GM21381 (cell line): ENCODE measurements around the gene P2RY11.

Experiments
- ATAC-seq: cut with Tn5 transposase; IDR thresholded peaks from one replicate; pipeline ENCODE4 v1.9.1; 2021; ENCODE audit warnings: mild to moderate bottlenecking, moderate library complexity; ENCODE audit not compliant: unreplicated experiment

P2RY11 gene

DNA sequence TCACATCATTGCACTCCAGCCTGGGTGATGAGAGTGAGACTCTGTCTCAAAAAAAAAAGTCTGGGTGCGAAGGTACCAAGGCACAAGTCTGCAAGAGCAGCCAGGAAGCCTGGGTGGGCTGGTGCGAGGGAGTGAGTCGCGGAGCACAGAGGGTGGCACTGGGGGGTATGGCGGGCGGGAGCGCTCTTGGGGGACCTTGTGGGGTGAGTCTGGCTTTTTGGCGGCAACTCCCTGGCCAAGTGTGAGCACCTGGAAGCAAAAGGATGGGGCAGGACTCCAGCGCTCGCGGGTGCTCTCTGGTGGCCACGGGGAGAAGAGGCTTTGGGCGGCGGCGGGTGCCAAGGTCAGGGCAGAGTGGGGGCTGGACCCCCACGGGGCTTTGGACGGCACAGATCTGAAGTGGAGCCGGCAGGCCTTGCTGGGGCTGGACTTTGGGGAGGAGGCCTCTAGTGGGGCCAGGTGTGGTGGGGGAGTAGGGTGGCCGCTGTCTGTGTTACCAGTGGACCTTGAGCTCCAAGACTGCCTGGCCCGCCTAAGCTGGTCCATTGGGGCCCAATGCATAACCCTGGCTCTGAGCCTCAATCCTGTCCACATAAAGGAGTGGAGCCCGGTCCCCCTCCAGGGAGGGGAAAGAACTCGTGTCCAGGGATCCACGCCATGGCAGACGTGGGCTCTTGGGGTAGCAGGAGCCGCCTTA lies 1.6 kb downstream of the P2RY11 start:
- no peak for ATAC-seq

- ATAC-seq = no peak
Measured at GRCh38 chr19:10113592-10113963, 2.1 kb downstream of the P2RY11 start.

DNA sequence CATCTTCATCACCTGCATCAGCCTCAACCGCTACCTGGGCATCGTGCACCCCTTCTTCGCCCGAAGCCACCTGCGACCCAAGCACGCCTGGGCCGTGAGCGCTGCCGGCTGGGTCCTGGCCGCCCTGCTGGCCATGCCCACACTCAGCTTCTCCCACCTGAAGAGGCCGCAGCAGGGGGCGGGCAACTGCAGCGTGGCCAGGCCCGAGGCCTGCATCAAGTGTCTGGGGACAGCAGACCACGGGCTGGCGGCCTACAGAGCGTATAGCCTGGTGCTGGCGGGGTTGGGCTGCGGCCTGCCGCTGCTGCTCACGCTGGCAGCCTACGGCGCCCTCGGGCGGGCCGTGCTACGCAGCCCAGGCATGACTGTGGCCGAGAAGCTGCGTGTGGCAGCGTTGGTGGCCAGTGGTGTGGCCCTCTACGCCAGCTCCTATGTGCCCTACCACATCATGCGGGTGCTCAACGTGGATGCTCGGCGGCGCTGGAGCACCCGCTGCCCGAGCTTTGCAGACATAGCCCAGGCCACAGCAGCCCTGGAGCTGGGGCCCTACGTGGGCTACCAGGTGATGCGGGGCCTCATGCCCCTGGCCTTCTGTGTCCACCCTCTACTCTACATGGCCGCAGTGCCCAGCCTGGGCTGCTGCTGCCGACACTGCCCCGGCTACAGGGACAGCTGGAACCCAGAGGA lies 2.6 kb downstream of the P2RY11 start:
- no peak for ATAC-seq

DNA sequence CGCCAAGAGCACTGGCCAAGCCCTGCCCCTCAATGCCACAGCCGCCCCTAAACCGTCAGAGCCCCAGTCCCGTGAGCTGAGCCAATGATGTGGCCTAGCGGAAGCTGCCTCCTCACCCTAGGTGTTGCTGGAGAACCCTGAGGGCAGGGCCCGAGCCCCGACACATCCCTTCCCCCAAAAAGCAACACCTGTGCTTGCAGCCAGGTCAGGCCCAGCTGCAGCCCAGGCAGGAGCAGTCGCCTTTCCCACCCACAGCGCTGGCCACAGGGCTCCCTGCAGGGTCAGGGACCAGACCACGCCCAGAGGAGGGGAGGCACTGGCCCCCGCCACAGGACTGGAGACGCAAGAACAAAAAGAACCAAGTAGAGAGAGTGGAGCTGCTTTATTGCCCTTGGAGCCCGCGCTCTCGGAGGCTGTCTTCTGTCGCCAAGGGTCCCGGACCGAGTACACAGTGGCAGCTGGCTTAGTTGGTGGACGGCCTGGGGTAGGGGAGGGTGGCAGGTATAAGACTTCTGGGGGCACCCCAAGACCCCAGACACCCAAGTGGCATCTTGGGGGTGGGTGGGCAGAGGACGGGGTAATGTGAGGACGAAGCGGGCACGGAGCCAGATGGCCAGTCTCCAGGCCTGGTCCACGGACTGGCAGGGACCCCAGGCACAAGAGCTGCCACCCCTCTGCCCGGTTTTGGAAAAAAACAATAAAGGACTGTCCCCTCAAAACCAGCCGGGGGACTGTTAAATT lies 3.3 kb downstream of the P2RY11 start:
- ATAC-seq = no peak

DNA sequence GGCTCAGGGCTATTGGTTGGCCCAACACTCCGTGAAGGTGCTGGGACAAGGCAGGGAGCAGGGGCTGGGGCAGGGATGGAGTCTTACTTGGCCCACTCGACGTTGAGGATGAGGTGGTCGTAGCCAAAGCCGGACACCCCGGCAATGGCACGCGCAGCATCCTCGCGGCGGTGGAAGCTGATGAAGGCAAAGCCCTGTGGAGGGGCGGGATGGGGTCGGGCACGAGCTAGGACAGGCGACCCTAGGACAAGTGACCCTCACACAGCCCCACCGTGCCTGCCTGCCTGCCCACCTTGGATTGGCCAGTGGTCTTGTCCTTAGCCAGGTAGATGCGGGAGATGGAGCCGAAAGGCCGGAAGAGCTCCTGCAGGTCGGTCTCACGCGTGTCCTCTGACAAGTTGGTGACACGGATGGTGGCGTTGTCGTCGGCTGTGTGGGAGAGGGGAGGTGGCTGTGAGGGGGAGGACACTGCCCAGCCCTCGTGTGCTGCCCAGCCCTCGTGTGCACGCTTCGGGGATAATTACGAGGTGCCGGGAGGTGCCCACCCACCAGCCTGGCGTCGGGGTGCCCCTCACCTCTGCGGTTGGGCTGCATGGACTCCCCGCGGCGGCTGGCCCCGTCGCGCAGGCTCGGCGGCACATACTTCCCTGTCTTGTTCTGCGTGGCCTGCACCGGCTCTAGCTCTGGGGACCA lies 4.0 kb downstream of the P2RY11 start:
- no peak for ATAC-seq

- no peak for ATAC-seq
Measured at GRCh38 chr19:10116085-10116865, 4.8 kb downstream of the P2RY11 start.

GRCh38 chr19:10116866-10117616 lies 5.5 kb downstream of the P2RY11 start:
- no peak for ATAC-seq

DNA sequence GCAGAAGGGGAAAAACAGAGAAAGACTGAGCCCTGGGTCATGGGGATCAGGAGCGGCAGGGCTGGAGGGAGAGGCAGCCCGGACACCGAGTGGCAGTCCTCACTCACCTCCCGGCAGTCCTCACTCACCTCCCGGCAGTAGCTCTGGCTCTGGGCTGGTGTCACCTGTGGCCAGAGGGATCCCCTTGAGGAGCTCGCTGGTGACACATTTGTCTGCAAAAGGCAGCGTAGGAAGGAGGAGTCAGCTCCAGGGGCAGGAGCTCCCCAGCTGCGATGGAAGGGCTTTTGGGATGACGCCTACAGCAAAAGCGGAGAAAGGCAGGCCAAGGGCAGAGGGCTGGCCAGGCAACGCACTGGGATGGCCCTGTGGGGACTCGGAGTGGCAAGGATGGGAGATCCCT lies 7.5 kb downstream of the P2RY11 start:
- no peak for ATAC-seq

GRCh38 chr19:10120538-10121189 lies 9.2 kb downstream of the P2RY11 start:
- ATAC-seq = no peak

- ATAC-seq = no peak
Measured at GRCh38 chr19:10122045-10122444, 10.6 kb downstream of the P2RY11 start.

- no peak for ATAC-seq
Measured at GRCh38 chr19:10124429-10124828, 12.9 kb downstream of the P2RY11 start.

DNA sequence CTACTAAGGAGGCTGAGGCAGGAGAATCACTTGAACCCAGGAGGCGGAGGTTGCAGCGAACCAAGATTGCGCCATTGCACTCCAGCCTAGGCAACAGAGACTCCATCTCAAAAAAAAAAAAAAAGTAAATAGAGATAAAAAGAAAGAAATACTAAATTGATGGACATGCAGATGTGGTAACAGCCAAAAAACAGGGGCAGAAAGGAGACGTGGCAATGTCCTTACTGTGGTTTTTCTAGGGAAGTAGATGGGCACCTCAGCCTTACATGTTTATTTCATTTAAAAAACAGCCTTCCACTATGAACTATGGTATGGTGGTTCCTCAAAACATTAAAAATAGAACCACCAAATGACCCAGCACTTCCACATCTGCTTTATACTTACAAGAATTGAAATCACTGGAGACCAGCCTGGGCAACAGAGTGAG lies 14.7 kb downstream of the P2RY11 start:
- no peak for ATAC-seq

DNA sequence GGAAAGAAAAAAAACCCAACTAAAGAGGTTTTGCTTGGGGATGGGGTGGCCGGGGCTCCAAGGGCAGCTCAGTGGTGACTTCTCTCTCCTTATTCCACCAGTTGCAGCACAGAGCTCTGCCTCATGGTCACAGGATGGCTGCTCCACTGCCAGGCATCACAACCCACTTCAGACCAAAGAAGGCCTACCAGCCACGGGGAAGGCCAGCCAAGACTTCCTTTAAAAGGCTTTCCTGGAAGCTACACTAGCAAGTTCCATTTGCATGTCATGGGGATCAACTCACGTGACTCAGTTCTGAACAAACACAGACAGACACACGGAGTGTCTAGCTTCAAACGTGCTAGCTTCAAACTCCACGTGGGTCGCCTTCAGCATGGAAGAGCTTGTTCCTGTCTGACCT lies 21.4 kb downstream of the P2RY11 start:
- ATAC-seq = no peak

DNA sequence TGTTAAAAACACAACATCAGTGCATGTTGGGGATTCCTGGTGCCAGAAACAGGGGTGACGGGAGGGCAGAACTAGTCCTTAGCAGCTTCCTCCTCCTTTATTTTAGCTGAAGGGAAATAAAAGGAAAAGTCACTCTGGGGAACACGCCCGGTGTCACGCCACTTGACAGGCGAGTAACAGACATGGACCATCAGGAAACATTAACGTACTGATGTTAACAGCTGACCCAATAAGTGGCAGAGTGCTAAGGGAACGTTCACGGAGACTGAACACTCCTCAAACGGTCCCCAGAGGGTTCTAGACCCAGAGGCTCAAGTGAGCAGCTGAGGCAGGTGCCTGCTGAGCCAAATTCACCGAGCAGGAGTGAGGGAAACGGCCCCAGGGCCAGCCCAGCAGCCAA lies 22.1 kb downstream of the P2RY11 start:
- no peak for ATAC-seq

GRCh38 chr19:10134040-10134439 lies 22.5 kb downstream of the P2RY11 start:
- ATAC-seq = no peak

- no peak for ATAC-seq
Measured at GRCh38 chr19:10135551-10136334, 24.2 kb downstream of the P2RY11 start.

DNA sequence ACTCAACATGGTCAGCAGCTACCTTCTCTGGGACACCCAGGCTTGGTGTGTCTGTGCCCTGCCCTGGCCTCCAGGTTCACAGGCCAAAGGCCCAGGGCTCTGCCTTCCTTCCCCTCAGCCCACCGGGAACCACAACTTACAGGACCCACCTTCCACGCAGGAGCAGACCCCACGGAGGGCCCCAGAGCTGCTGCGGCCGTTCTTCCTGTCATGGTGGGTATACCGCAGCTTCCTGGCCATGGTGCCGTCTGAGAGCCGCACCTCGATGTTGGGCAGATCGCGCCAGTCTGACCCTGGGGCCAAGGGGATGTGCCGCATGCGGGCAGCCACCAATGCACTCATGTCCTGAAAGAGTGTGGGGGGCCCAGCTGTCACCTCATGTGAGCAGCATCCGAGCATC lies 25.4 kb downstream of the P2RY11 start:
- no peak for ATAC-seq

DNA sequence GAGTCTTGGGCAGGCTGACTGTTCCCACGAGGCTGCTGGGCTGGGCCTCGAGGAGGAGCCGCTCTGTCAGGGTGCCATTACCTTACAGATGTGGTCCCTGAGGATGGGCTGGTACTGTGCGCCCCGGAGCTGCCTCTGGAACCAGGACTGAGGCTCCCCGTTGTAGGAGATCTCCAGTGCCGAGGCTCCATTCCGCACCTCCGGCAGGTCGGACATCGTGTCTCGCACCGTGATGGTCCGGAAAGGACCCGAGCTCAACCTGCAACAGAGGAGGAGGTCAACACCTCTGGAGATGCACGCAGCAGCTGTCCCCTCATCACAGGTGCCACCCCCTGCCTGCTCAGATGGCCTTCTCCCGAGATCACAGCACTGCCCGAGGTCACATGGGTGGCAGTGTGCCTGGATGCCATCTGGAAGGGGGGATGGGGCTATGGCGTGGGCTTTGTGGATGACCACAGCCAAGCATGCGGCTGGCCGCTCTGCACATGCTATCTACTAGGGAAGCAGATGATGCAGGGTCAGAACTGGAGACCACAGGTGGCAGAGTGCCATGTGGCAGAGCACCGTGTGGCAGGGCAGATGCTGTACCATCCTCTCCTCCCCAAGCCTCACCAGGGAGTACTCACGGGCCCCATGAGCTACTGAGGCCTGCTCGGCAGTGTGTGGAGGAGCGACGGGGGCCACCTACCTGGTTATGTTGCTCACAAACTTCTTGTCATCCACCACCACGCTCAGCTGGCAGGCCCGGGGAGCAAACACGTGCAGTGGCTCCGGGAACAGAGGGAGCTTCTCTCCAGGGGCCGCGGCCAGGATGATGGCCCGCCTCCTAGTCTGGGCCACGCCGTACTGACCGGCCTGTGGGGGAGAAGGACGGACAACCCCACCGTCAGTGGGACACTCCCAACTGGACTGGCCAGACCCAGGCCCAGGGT lies 26.5 kb downstream of the P2RY11 start:
- ATAC-seq = no peak
